SK-N-SH (cell line): ENCODE results near the gene ATG7. TPM values are rescaled to one million over a fixed set of nuclear protein-coding genes. Genes with fewer than 3 reads are reported as not detected.

ENCODE experiments used
- CTCF ChIA-PET: fragments of 300-600, 350-600 bp; formaldehyde crosslinking; extraction: SDS; loops from one replicate; lab custom pipeline; 2021; lab: Yijun Ruan, JAX
- POLR2A ChIA-PET: fragments of 350-600 bp; sonication (Branson Sonifier 250); formaldehyde crosslinking; extraction: SDS; loops from one replicate; lab custom pipeline; 2020; ENCODE audit warnings: antibody characterized with exemption, inconsistent platforms; lab: Yijun Ruan, JAX
- DNase-seq: peaks from one replicate; pipeline ENCODE4 v3.0.0; 2012
- H2AFZ ChIP-seq: fragments of 200-600 bp; sonication (generic); 2 replicates; pipeline ENCODE4 v1.8.1; 2016; ENCODE audit warnings: antibody characterized with exemption, mild to moderate bottlenecking, low read depth
- H3F3A ChIP-seq: fragments of 200-600 bp; sonication (generic); replicated peaks from 2 replicates; pipeline ENCODE3; 2016; ENCODE audit warnings: antibody characterized with exemption, mild to moderate bottlenecking; ENCODE audit not compliant: insufficient read depth
- H3K27ac ChIP-seq, 2 experiments: fragments of 200-500 bp in 1 of 2; fragments of 200-600 bp in 1 of 2; sonication (Bioruptor generic) in 1 of 2; sonication (generic), shearing (Covaris generic) in 1 of 2; 2 replicates each; pipeline versions ENCODE4 v1.5.1 to v1.6.1; 2014 to 2016; ENCODE audit warnings: low read depth in 2 of 2, inconsistent platforms in 1 of 2, low read length in 1 of 2, mild to moderate bottlenecking in 1 of 2, mixed read lengths in 1 of 2
- H3K27me3 ChIP-seq: fragments of 200-600 bp; sonication (generic), shearing (Covaris generic); 2 replicates; pipeline ENCODE4 v1.6.1; 2016; ENCODE audit warnings: mixed run types; ENCODE audit not compliant: insufficient read depth
- H3K36me3 ChIP-seq, 2 experiments: fragments of 200-500 bp in 1 of 2; fragments of 200-600 bp in 1 of 2; sonication (Bioruptor generic) in 1 of 2; sonication (generic) in 1 of 2; replicated peaks in 1 of 2; 2 replicates each; pipeline versions ENCODE3 to v1.5.1; 2014 to 2016; ENCODE audit warnings: low read length in 1 of 2, mild to moderate bottlenecking in 1 of 2; ENCODE audit not compliant: insufficient read depth in 2 of 2, control insufficient read depth in 1 of 2
- H3K4me1 ChIP-seq, 2 experiments: fragments of 200-500 bp in 1 of 2; fragments of 200-600 bp in 1 of 2; sonication (Bioruptor generic) in 1 of 2; sonication (generic), shearing (Covaris generic) in 1 of 2; 2 replicates each; pipeline versions ENCODE4 v1.5.1 to v1.6.1; 2014 to 2016; ENCODE audit warnings: low read depth in 1 of 2, low read length in 1 of 2, mixed run types in 1 of 2; ENCODE audit not compliant: insufficient read depth in 2 of 2, control insufficient read depth in 1 of 2
- H3K4me2 ChIP-seq: fragments of 200-600 bp; sonication (generic), shearing (Covaris generic); 2 replicates; pipeline ENCODE4 v1.6.1; 2017; ENCODE audit warnings: mixed run types
- H3K4me3 ChIP-seq, 2 experiments: fragments of 200-500 bp in 1 of 2; fragments of 200-600 bp in 1 of 2; sonication (Bioruptor generic) in 1 of 2; sonication (generic), shearing (Covaris generic) in 1 of 2; 2 replicates each; pipeline versions ENCODE4 v1.5.1 to v1.8.1; 2014 to 2016; ENCODE audit warnings: low read depth in 2 of 2, inconsistent platforms in 1 of 2, low read length in 1 of 2, mild to moderate bottlenecking in 1 of 2, mixed read lengths in 1 of 2, moderate library complexity in 1 of 2
- H3K79me2 ChIP-seq: fragments of 200-600 bp; sonication (generic); 2 replicates; pipeline ENCODE4 v1.8.1; 2017; ENCODE audit warnings: mild to moderate bottlenecking; ENCODE audit not compliant: insufficient read depth
- H3K9ac ChIP-seq: fragments of 200-600 bp; sonication (generic); 2 replicates; pipeline ENCODE4 v1.6.1; 2017; ENCODE audit warnings: mixed run types
- H3K9me2 ChIP-seq: fragments of 200-600 bp; sonication (generic); 2 replicates; pipeline ENCODE4 v1.6.1; 2017; ENCODE audit warnings: mixed run types
- H3K9me3 ChIP-seq: fragments of 200-600 bp; sonication (generic); 2 replicates; pipeline ENCODE4 v1.6.1; 2017; ENCODE audit warnings: mixed run types, mild to moderate bottlenecking, moderate library complexity
- H4K20me1 ChIP-seq: fragments of 200-600 bp; sonication (generic); 2 replicates; pipeline ENCODE4 v1.6.1; 2017; ENCODE audit warnings: mild to moderate bottlenecking, mixed run types; ENCODE audit not compliant: insufficient read depth
- EZH2phosphoT487 ChIP-seq: fragments of 200-600 bp; sonication (generic); IDR thresholded peaks from 2 replicates; pipeline ENCODE4 v1.6.1; 2017; ENCODE audit warnings: low read depth, mixed run types, mild to moderate bottlenecking, antibody characterized with exemption, moderate library complexity, borderline replicate concordance
- FOXJ3 ChIP-seq: sonication (generic); formaldehyde crosslinking; IDR thresholded peaks from 2 replicates; pipeline ENCODE4 v1.5.1; 2020; ENCODE audit warnings: mild to moderate bottlenecking, missing genetic modification reagents
- GABPA ChIP-seq: IDR thresholded peaks from 2 replicates; pipeline ENCODE4 v1.4.0; 2012; ENCODE audit warnings: low read depth, mild to moderate bottlenecking
- GATA2 ChIP-seq: sonication (generic); formaldehyde crosslinking; IDR thresholded peaks from 2 replicates; pipeline ENCODE4 v1.5.0; 2020; ENCODE audit warnings: mild to moderate bottlenecking, missing genetic modification reagents
- NRF1 ChIP-seq: IDR thresholded peaks from 2 replicates; pipeline ENCODE4 v1.6.1; 2012; ENCODE audit warnings: low read depth, mild to moderate bottlenecking, low read length
- POLR2AphosphoS5 ChIP-seq: IDR thresholded peaks from 2 replicates; pipeline ENCODE4 v1.6.1; 2012; ENCODE audit warnings: low read depth, low read length
- RAD21 ChIP-seq: IDR thresholded peaks from 2 replicates; pipeline ENCODE4 v1.6.1; 2012; ENCODE audit warnings: mild to moderate bottlenecking, low read length
- RFX5 ChIP-seq: IDR thresholded peaks from 2 replicates; pipeline ENCODE4 v1.6.1; 2012; ENCODE audit warnings: mild to moderate bottlenecking, improper control_type of control experiment, low read length
- SIN3A ChIP-seq: IDR thresholded peaks from 2 replicates; pipeline ENCODE4 v1.6.1; 2012; ENCODE audit warnings: low read depth, mild to moderate bottlenecking, low read length, moderate library complexity, borderline replicate concordance
- SMC3 ChIP-seq: IDR thresholded peaks from 2 replicates; pipeline ENCODE4 v1.6.1; 2012; ENCODE audit warnings: low read depth, low read length, improper control_type of control experiment
- TAF1 ChIP-seq: IDR thresholded peaks from 2 replicates; pipeline ENCODE4 v1.6.1; 2012; ENCODE audit warnings: low read depth, mild to moderate bottlenecking, low read length, moderate library complexity, borderline replicate concordance
- TCF12 ChIP-seq: IDR thresholded peaks from 2 replicates; pipeline ENCODE4 v1.4.0; 2012
- YY1 ChIP-seq: IDR thresholded peaks from 2 replicates; pipeline ENCODE4 v1.4.0; 2012; ENCODE audit warnings: low read depth, mild to moderate bottlenecking
- WGBS: methylation state at CpG from one replicate; pipeline ENCODE4 v1.1.6; 2017; ENCODE audit warnings: low lambda C conversion rate; 5-methylcytosine and 5-hydroxymethylcytosine counted together
- polyA plus RNA-seq, 3 experiments: library from polyadenylated mRNA; depleted of rRNA; stranded (reverse); fragments of >200 nt; gene quantifications; 2 replicates each; pipeline ENCODE4 v1.2.3, GENCODE V29; 2012
- TF ChIP-seq, protein P1 (sequence below): IDR thresholded peaks from 2 replicates; pipeline ENCODE4 v1.4.0; 2012; ENCODE audit warnings: low read depth
- TF ChIP-seq, protein P2 (sequence below): IDR thresholded peaks from 2 replicates; pipeline ENCODE4 v1.4.0; 2012; ENCODE audit warnings: low read depth, borderline replicate concordance
- TF ChIP-seq, protein P3 (sequence below): fragments of 200-600 bp; sonication (generic); IDR thresholded peaks from 2 replicates; pipeline ENCODE4 v1.6.1; 2017; ENCODE audit warnings: antibody characterized with exemption, mild to moderate bottlenecking, moderate library complexity
- TF ChIP-seq, protein P4 (sequence below): IDR thresholded peaks from 2 replicates; pipeline ENCODE4 v1.4.0; 2012; ENCODE audit warnings: low read depth, borderline replicate concordance
- TF ChIP-seq, protein P5 (sequence below): fragments of 150-350 bp; IDR thresholded peaks from 2 replicates; pipeline ENCODE4 v1.6.1; 2017; ENCODE audit warnings: antibody characterized with exemption, low read length, low read depth, borderline replicate concordance
- TF ChIP-seq, protein P6 (sequence below): IDR thresholded peaks from 2 replicates; pipeline ENCODE4; 2012

The ATG7 gene
- polyA plus RNA-seq, 1 of the 3 experiments (the other 2 are of a cell fraction), result 29.5 TPM

DNA sequence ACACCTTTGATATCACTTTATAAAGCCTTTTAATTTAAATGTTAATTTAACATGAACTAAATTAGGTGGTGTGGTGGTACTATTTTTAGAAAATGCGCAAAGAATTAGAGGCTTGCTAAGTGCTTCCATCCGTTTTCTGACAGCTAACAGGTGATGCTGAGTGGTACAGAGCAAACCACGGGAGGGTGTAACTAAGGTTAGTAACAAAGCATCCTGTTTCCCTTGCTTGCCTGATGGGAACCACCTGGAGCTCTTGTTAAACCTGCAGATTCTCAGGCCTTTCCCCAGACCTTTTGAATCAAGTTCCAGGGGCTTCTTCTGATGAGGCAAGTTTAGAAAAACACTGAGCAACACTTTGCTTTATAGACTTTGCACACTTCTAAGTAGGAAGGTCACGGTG is 101.0 kb downstream of the ATG7 start:
- Histone ChIP-seq H3K9me2 (no peaks in the 10 kb centered on the region), H3K4me2 (no peak overlapping the region), H3K36me3 (peaks cover 22 to 28% of the 10 kb centered on the region in 2 experiments), H3K4me1 (peaks cover 0 to 5% of the 10 kb centered on the region in 2 experiments; a peak in 1 of 4 replicates), H2AFZ (no peak overlapping the region), H4K20me1 (no peaks in the 10 kb centered on the region), H3K4me3 (no peak overlapping the region), H3F3A (no peaks in the 10 kb centered on the region), H3K27me3 (no peaks in the 10 kb centered on the region), H3K79me2 (no peaks in the 10 kb centered on the region), H3K9me3 (no peaks in the 10 kb centered on the region), H3K27ac (no peak overlapping the region), H3K9ac (no peak overlapping the region)
- POLR2A ChIA-PET, result no interaction called here
- WGBS, result 88% methylated on average over 4 of the region's 4 CpGs
- DNase-seq, result no peak
- CTCF ChIA-PET, result interaction anchor here (1.7 to 1.8 kb wide), 2 partner anchors 218 to 278 kb away, joined by 3 to 5 read pairs; no protein-coding TSS in a partner anchor
- no peak for TF ChIP-seq SMC3
- no peak for TF ChIP-seq POLR2AphosphoS5
- TF ChIP-seq RAD21, result no peak
- TF ChIP-seq TCF12, result no peak
- TF ChIP-seq, protein P1, sequence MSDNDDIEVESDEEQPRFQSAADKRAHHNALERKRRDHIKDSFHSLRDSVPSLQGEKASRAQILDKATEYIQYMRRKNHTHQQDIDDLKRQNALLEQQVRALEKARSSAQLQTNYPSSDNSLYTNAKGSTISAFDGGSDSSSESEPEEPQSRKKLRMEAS, result no peak
- TF ChIP-seq, protein P2, sequence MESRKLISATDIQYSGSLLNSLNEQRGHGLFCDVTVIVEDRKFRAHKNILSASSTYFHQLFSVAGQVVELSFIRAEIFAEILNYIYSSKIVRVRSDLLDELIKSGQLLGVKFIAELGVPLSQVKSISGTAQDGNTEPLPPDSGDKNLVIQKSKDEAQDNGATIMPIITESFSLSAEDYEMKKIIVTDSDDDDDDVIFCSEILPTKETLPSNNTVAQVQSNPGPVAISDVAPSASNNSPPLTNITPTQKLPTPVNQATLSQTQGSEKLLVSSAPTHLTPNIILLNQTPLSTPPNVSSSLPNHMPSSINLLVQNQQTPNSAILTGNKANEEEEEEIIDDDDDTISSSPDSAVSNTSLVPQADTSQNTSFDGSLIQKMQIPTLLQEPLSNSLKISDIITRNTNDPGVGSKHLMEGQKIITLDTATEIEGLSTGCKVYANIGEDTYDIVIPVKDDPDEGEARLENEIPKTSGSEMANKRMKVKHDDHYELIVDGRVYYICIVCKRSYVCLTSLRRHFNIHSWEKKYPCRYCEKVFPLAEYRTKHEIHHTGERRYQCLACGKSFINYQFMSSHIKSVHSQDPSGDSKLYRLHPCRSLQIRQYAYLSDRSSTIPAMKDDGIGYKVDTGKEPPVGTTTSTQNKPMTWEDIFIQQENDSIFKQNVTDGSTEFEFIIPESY, result no peak
- TF ChIP-seq, protein P3, sequence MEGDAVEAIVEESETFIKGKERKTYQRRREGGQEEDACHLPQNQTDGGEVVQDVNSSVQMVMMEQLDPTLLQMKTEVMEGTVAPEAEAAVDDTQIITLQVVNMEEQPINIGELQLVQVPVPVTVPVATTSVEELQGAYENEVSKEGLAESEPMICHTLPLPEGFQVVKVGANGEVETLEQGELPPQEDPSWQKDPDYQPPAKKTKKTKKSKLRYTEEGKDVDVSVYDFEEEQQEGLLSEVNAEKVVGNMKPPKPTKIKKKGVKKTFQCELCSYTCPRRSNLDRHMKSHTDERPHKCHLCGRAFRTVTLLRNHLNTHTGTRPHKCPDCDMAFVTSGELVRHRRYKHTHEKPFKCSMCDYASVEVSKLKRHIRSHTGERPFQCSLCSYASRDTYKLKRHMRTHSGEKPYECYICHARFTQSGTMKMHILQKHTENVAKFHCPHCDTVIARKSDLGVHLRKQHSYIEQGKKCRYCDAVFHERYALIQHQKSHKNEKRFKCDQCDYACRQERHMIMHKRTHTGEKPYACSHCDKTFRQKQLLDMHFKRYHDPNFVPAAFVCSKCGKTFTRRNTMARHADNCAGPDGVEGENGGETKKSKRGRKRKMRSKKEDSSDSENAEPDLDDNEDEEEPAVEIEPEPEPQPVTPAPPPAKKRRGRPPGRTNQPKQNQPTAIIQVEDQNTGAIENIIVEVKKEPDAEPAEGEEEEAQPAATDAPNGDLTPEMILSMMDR, result no peak
- TF ChIP-seq GATA2 (CRISPR knock-in tag), result no peak
- no peak for TF ChIP-seq TAF1
- TF ChIP-seq YY1, result no peak
- TF ChIP-seq SIN3A, result no peak
- TF ChIP-seq, protein P4, sequence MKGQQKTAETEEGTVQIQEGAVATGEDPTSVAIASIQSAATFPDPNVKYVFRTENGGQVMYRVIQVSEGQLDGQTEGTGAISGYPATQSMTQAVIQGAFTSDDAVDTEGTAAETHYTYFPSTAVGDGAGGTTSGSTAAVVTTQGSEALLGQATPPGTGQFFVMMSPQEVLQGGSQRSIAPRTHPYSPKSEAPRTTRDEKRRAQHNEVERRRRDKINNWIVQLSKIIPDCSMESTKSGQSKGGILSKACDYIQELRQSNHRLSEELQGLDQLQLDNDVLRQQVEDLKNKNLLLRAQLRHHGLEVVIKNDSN, result no peak
- TF ChIP-seq EZH2phosphoT487, result no peak

DNA sequence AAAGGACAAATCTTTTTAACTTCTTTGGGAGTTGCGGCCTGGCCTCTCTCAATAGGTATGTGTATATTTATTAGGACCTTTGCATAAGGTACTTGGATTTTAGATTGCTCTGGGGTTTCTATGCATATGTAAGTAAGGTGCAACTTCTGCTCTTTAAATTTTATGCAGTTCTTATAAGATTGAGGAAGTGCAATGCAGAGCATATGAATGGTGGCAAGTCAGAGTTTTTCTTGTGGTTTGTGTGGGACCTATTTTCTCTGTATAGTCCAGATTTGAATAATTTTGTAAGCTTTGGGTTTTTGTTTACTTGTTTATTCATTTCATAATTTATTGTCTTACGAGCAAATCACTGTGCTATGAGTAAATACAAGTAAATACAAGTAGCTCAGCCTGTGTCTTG is 101.5 kb downstream of the ATG7 start:
- peaks cover 0 to 5% of the 10 kb centered on the region in 2 experiments; a peak in 1 of 4 replicates for H3K4me1 ChIP-seq
- no peak overlapping the region for H3K4me3 ChIP-seq
- no peak for TF ChIP-seq GABPA
- TF ChIP-seq RFX5, result no peak
- TF ChIP-seq, protein P5, sequence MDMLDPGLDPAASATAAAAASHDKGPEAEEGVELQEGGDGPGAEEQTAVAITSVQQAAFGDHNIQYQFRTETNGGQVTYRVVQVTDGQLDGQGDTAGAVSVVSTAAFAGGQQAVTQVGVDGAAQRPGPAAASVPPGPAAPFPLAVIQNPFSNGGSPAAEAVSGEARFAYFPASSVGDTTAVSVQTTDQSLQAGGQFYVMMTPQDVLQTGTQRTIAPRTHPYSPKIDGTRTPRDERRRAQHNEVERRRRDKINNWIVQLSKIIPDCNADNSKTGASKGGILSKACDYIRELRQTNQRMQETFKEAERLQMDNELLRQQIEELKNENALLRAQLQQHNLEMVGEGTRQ, result no peak
- TF ChIP-seq NRF1, result no peak
- no peak for TF ChIP-seq FOXJ3
- no peak for TF ChIP-seq RAD21
- TF ChIP-seq, protein P6, sequence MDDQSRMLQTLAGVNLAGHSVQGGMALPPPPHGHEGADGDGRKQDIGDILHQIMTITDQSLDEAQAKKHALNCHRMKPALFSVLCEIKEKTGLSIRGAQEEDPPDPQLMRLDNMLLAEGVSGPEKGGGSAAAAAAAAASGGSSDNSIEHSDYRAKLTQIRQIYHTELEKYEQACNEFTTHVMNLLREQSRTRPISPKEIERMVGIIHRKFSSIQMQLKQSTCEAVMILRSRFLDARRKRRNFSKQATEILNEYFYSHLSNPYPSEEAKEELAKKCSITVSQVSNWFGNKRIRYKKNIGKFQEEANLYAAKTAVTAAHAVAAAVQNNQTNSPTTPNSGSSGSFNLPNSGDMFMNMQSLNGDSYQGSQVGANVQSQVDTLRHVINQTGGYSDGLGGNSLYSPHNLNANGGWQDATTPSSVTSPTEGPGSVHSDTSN, result no peak
- TF ChIP-seq, protein P1, result no peak
- H3K27me3 ChIP-seq, result no peaks in the 10 kb centered on the region
- H2AFZ ChIP-seq, result no peak overlapping the region
- ChIA-PET POLR2A (no interaction called here), CTCF (interaction anchor here (1.3 kb wide), 1 partner anchor 15 kb away, joined by 3 read pairs; no protein-coding TSS in a partner anchor)
- no peak for DNase-seq
- no peaks in the 10 kb centered on the region for H4K20me1 ChIP-seq
- no peaks in the 10 kb centered on the region for H3K9me2 ChIP-seq
- H3K9me3 ChIP-seq, result no peaks in the 10 kb centered on the region
- no peak overlapping the region for H3K27ac ChIP-seq
- no peaks in the 10 kb centered on the region for H3K79me2 ChIP-seq
- no peak overlapping the region for H3K9ac ChIP-seq
- no peak overlapping the region for H3K4me2 ChIP-seq
- H3F3A ChIP-seq, result peaks cover under 1% of the 10 kb centered on the region
- WGBS, result 95% methylated on average over 2 of the region's 2 CpGs
- H3K36me3 ChIP-seq, result peaks cover 20 to 27% of the 10 kb centered on the region in 2 experiments
